GM10847 (cell line): ENCODE data around the gene STARD8.

Experiments
- POLR2A ChIP-seq: IDR thresholded peaks from 2 replicates; pipeline ENCODE4 v1.6.1; 2011; ENCODE audit not compliant: insufficient read length; ENCODE audit errors: extremely low read depth

Gene STARD8

DNA sequence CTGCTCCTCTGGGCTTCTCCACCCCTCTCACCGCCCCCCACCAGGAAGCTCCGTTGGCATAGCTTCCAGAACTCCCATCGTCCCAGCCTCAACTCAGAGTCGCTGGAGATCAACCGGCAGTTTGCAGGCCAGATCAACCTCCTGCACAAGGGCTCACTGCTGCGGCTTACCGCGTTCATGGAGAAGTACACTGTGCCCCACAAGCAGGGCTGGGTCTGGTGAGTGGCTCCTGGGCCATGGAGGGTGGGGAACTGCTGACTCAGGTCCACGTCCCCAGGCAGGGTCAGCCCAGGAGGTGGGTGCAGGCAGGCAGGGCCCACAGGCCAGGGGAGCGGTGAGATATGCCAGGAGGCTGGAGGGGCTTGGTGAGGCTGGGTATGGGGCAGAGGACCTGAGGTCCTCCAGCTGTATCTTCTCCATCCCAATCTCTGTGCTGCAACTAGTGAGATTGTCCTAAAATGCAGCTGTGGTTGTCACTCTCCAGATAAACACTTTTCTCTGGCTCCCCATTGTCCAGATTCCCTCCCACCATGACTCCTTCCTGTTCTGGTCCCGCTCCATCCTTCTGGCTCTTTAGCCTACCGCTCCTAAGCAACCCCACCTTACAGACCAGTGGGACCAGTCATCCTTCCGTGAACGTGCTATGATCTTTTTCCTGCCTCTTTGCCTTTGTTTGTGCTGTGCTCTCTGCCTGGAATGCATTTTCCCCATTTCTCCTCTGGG, 71.9 kb downstream of the STARD8 start:
- no peak for TF ChIP-seq POLR2A

GRCh38 chrX:68719904-68720614, 72.6 kb downstream of the STARD8 start:
- no peak for TF ChIP-seq POLR2A

- TF ChIP-seq POLR2A, result no peak
These were observed 73.4 kb downstream of the STARD8 start for GRCh38 chrX:68720851-68721250.

DNA sequence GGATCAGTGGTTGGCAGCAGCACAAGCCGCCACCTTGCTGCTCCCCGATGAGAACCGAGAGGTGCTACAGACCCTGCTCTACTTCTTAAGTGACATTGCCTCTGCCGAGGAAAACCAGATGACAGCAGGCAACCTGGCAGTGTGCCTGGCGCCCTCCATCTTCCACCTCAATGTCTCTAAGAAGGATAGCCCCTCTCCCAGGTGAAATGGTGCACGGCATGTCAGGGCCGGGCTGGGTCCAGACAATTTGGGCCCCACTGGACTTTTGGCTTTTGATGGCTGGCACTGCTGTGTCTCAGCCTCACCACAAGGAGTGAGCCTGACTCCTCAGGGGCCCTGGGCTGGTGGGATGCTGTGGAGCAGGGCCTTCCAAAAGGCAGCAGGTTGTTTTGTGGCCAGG, 74.1 kb downstream of the STARD8 start:
- no peak for TF ChIP-seq POLR2A

- no peak for TF ChIP-seq POLR2A
These were observed 74.8 kb downstream of the STARD8 start for GRCh38 chrX:68721991-68722860.

DNA sequence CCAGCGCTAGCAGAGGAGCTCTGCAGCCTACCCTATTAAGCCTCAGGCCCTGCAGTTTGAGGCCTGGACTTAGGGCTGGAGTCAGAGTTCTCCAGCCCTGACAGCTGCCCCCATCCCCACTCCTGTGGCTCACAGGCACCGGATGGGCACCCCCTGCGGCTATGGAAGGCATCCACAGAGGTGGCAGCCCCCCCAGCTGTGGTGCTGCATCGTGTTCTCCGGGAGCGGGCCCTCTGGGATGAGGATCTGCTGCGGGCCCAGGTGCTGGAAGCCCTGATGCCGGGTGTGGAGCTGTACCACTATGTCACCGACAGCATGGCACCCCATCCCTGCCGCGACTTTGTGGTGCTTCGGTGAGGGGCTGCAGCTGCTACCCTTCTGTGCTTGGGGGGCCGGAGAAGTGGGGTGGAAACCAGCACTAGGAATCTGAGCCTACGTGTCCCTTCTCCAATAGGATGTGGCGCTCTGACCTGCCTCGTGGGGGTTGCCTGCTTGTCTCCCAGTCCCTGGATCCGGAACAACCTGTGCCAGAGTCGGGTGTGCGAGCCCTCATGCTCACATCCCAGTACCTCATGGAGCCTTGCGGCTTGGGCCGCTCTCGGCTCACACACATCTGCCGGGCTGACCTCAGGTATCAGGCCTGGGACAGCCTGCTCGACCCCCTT, 76.2 kb downstream of the STARD8 start:
- no peak for TF ChIP-seq POLR2A

DNA sequence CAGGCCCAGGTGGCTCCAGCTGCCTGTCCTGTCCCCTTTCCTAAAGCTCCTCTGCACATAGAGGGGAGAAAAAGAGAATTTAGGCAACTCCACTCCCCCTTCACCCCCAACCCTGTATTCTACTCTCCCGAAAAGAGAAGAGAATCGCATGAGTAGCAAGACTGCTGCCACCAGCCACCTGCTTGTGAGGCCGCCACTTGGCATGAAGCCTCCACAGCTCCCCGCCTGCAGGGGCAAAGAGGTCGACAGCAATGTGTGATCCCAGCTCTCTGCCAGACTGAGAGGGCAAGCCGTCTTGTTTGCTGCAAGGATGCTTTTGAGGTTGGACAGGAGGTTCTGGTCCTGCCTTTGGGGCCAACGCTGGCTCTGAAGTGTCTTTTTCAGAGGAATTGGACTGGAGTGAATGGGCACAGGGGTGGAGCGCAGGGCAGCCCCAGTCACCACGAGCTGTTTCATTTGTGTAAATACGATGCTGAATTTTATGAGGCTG, 77.1 kb downstream of the STARD8 start:
- no peak for TF ChIP-seq POLR2A

DNA sequence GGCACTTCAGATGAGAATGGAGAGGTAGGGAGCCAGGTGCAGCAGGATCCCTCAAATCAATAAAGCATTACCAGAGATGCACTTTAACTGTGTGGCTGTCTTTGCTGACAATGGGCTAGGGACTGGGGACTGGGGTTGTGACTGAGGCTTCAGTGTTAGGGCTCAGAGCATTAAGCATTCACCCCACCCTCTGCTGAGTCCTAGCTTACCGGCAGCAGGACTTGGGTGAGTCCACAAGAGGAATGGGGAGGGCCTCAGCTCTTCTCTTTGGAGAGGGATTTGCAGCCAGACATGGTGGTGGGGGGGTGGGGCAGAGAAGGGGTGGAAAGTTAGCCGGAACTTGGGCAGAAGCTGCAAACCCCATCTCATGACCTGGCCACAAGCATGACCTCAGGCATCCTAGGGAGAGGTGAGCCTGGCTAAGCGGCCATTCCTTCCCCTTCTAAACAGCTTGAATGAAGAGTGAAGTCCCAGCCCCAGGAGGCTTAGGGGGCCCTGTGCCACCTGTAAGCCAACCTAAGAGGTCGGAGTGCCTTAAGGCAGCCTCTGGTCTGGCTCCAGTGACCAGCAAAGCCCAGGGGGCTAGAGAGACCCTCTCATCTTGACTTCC, 78.4 kb downstream of the STARD8 start:
- TF ChIP-seq POLR2A, result no peak

- TF ChIP-seq POLR2A, result no peak
These were observed 78.9 kb downstream of the STARD8 start for GRCh38 chrX:68726366-68726765.

DNA sequence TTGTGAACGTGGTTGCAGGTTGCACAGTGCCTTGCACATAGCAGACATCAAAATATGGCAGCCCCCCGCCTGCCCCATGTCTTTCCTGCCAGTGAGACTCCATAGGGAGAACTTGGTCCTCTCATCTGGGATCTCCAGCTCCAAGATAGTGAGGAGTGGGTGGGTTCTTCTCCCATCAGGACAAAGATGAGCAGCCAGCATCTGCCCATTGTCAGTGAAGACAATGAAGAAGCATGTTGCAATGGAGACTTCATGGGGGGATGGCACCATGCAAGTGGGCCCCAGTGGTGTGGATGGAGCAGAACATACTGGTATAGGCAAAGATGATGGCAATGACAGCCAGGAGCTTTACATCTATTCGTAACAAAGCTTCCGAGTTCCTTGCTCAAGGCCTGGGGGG, 80.2 kb downstream of the STARD8 start:
- TF ChIP-seq POLR2A, result no peak

DNA sequence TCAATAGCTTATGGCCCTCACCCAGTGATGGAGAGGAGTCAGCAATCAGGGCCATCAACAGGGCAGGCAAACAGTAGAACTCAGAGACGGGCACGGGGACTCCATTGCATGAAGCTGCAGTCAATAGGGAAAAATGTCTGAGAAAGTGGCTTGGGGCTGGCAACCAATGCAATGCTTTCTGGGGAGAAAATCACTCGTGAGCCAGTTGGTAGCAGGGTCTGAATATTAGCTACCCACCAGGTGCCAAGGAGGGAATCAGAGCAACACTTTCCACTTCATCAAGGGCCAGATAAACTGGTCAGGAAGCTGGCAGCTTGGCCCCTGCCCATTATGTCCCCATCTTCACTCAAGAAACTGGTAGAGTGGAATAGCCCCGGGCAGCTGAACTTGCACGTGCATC, 80.7 kb downstream of the STARD8 start:
- no peak for TF ChIP-seq POLR2A

GRCh38 chrX:68731254-68731653, 83.8 kb downstream of the STARD8 start:
- no peak for TF ChIP-seq POLR2A

DNA sequence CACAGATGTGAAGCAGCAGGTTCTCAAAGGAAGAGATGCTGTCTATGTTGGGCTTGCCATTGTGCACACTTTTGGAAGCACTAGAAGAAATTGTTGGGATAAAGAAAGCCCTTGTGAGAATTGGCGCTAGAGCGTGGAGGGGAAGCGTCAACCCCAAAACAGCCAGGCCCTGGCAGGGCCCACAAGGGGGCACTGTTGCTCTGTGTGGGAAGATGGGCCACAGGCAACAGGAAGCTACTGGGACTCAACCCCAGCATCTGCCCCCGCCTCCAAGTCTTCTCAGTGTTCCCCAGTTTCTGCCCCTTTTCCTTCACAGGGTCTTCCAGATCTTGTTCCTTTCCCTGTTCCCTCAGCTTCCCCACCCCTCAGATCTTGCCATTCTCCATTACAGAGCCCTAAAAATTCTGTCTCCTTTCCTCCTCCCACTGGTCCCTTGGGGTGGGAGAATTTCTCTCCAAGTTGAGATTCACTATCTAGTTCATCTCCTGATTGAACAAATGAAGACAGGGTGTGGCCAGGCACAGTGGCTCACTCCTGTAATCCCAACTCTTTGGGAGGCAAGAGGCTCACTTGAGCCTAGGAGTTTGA, 85.5 kb downstream of the STARD8 start:
- TF ChIP-seq POLR2A, result no peak

DNA sequence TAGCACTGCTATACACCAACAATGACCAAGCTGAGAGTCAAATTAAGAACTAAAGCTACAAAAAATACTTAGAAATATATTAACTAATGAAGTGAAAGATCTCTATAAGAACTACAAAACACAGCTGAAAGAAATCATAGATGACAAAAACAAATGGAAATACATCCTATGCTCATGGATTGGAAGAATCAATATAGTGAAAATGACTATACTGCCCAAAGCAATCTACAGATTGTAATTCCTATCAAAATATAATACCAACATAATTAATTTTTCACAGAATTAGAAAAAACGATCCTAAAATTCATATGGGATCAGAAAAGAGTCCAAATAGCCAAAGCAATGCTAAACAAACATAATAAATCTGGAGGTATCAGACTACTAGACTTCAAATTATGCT, 87.8 kb downstream of the STARD8 start:
- TF ChIP-seq POLR2A, result no peak
